ENCODE measurements around the gene EGFLAM. TPM values are rescaled to one million over a fixed set of nuclear protein-coding genes. Genes with fewer than 3 reads are reported as not detected.

The EGFLAM gene
- total and polyA plus RNA-seq, 9 donors: 29.3 to 40.1 (median 36.5) TPM

DNA sequence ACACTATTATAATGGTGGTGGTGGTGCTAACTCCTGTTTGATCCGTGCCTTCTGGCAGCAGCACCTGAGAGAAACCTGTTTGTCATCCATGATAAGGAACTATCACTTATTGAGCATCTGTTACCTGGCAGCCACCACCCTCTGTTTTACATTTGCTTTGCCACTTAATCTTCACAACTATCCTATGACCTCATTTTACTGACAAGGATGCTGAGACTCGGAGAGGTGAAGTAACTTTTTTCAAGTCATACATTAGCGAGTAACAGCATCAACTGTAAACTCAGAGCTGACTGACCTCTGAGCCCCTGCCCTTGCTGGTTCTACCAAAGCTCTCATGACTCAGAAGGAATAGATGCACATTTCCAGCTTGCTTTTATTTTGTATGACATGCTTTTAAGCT lies 81.1 kb downstream of the EGFLAM start:
- WGBS (ENCODE audit: insufficient coverage): no CpG with 5 or more reads among the region's 3 CpGs

DNA sequence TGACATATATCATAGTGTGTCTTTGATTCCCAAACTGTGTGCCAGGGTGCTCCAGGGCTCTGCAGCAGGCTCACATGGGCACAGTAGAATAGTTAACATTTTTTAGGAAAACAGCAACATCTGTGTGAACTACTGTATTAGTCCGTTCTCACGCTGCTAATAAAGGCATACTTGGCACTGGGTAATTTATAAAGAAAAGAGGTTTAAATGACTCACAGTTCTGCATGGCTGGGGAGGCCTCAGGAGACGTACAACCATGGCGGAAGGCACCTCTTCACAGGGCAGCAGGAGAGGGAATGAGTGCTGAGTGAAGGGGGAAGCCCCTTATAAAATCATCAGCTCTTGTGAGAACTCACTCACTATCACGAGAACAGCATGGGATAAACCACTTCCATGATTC lies 82.7 kb downstream of the EGFLAM start:
- Histone ChIP-seq H3K27ac (ENCODE audit: low read length) (no peak overlapping the region), H3K4me3 (ENCODE audit: low read length) (no peak overlapping the region), H3K9me3 (replicated peaks; ENCODE audit: control insufficient read depth, low read depth, low read length) (no peaks in the 10 kb centered on the region), H3K27me3 (ENCODE audit: control insufficient read depth, insufficient read depth, low read length) (no peaks in the 10 kb centered on the region), H3K36me3 (ENCODE audit: control insufficient read depth, insufficient read depth, low read length) (no peaks in the 10 kb centered on the region), H3K4me1 (ENCODE audit: control insufficient read depth, insufficient read depth, low read length) (no peaks in the 10 kb centered on the region)
- no peak for DNase-seq
- WGBS (ENCODE audit: insufficient coverage): 82% methylated on average over 4 of the region's 5 CpGs

More for the DNA sequence above, 81.1 kb downstream of the EGFLAM start:
- no peaks in the 10 kb centered on the region for H3K27me3 ChIP-seq (ENCODE audit: control insufficient read depth, insufficient read depth, low read length)
- no peaks in the 10 kb centered on the region for H3K9me3 ChIP-seq (replicated peaks; ENCODE audit: control insufficient read depth, low read depth, low read length)
- no peak overlapping the region for H3K27ac ChIP-seq (ENCODE audit: low read length)
- no peak overlapping the region for H3K4me3 ChIP-seq (ENCODE audit: low read length)
- DNase-seq: no peak
- H3K36me3 ChIP-seq (ENCODE audit: control insufficient read depth, insufficient read depth, low read length): no peaks in the 10 kb centered on the region
- no peaks in the 10 kb centered on the region for H3K4me1 ChIP-seq (ENCODE audit: control insufficient read depth, insufficient read depth, low read length)

DNA sequence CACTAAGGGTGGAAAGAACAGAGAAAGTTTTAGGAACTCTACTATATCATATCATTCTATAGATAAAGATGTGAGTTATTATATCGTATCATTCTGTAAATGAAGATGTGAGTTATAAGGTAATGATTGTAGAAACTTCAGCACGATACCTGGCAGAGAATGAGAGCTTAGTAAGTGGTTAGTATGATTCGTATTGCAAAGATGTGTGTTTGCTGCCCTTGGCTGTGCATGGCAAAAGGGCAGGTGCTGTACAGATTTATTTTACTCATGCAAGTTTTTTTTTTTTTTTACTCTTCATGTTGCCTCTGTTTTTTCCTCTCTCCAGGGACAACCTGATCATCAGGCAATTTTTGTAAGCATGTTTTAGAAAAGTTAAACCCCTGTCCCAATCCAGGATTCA lies 83.3 kb downstream of the EGFLAM start:
- WGBS (ENCODE audit: insufficient coverage): no CpG with 5 or more reads among the region's 3 CpGs
- Histone ChIP-seq H3K27me3 (ENCODE audit: control insufficient read depth, insufficient read depth, low read length) (no peaks in the 10 kb centered on the region), H3K36me3 (ENCODE audit: control insufficient read depth, insufficient read depth, low read length) (no peaks in the 10 kb centered on the region), H3K4me3 (ENCODE audit: low read length) (no peak overlapping the region), H3K27ac (ENCODE audit: low read length) (no peak overlapping the region), H3K9me3 (replicated peaks; ENCODE audit: control insufficient read depth, low read depth, low read length) (no peaks in the 10 kb centered on the region), H3K4me1 (ENCODE audit: control insufficient read depth, insufficient read depth, low read length) (no peaks in the 10 kb centered on the region)
- no peak for DNase-seq

DNA sequence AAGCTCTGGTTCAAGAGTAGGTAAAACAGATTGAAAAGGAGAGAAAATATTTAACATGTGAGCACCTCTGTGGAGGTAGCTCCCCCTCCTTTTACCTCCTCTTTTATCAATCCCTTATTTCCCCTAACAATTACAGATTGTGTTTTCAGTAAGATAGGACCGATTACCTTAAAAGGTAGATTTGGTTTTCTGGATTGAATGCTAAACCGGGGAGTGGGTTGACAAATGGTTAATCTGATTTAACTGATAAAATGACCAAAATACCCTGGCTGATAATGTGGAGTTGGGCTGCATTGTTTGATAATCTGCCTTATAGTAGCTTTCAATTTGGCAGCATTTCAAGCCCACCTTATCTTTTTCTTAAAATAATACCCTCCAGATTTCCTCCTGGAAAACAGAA lies 83.9 kb downstream of the EGFLAM start:
- Histone ChIP-seq H3K9me3 (replicated peaks; ENCODE audit: control insufficient read depth, low read depth, low read length) (no peaks in the 10 kb centered on the region), H3K36me3 (ENCODE audit: control insufficient read depth, insufficient read depth, low read length) (no peaks in the 10 kb centered on the region), H3K27ac (ENCODE audit: low read length) (no peak overlapping the region), H3K4me1 (ENCODE audit: control insufficient read depth, insufficient read depth, low read length) (no peaks in the 10 kb centered on the region), H3K4me3 (ENCODE audit: low read length) (no peak overlapping the region), H3K27me3 (ENCODE audit: control insufficient read depth, insufficient read depth, low read length) (no peaks in the 10 kb centered on the region)
- DNase-seq: no peak
- WGBS (ENCODE audit: insufficient coverage): no CpG with 5 or more reads among the region's 2 CpGs

DNA sequence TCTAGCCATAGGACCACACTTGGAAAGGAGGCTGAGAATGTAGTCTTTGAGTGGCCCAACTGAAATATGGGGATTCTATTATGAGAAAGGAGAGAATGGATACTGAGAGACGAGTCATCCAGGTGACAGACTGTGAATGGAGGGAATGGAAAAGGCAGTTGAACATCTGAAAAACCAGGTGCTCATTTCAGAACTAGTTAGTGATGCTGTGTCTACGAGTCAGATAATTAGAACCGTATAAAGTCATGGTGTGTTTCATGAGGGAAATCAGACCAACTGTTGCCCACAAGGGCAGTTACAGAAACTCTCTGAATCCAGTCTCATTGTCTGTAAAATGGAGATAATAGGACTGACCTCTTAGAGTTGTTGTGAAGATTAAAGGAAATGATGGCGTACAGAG lies 86.5 kb downstream of the EGFLAM start:
- Histone ChIP-seq H3K27me3 (ENCODE audit: control insufficient read depth, insufficient read depth, low read length) (no peaks in the 10 kb centered on the region), H3K4me1 (ENCODE audit: control insufficient read depth, insufficient read depth, low read length) (no peaks in the 10 kb centered on the region), H3K36me3 (ENCODE audit: control insufficient read depth, insufficient read depth, low read length) (no peaks in the 10 kb centered on the region), H3K4me3 (ENCODE audit: low read length) (no peak overlapping the region), H3K27ac (ENCODE audit: low read length) (no peak overlapping the region), H3K9me3 (replicated peaks; ENCODE audit: control insufficient read depth, low read depth, low read length) (no peaks in the 10 kb centered on the region)
- DNase-seq: no peak
- 80% methylated on average over 3 of the region's 4 CpGs for WGBS (ENCODE audit: insufficient coverage)

DNA sequence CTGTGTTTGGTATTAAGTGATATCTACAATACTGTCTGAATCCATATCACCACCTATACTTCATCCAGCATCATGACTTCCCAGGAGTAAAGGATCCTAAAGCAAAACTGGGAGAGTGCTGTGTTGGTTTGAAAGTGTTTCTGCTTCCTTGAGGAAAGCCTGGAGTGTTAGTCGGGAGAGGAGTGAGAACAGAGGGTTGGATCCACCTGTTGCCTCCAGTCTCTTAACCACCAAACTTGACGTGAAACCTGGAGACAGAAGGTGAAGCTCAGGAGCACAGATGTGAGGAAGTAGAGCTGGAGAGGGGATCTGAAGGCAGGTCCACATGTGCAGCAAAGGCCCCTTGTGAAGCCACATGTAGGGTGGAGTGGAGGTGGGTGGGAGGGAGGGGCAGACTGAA lies 88.2 kb downstream of the EGFLAM start:
- no peaks in the 10 kb centered on the region for H3K4me1 ChIP-seq (ENCODE audit: control insufficient read depth, insufficient read depth, low read length)
- no peak for DNase-seq
- H3K27me3 ChIP-seq (ENCODE audit: control insufficient read depth, insufficient read depth, low read length): no peaks in the 10 kb centered on the region
- no peaks in the 10 kb centered on the region for H3K36me3 ChIP-seq (ENCODE audit: control insufficient read depth, insufficient read depth, low read length)
- H3K9me3 ChIP-seq (replicated peaks; ENCODE audit: control insufficient read depth, low read depth, low read length): no peaks in the 10 kb centered on the region
- 72% methylated on average over 2 of the region's 2 CpGs for WGBS (ENCODE audit: insufficient coverage)
- no peak overlapping the region for H3K4me3 ChIP-seq (ENCODE audit: low read length)
- no peak overlapping the region for H3K27ac ChIP-seq (ENCODE audit: low read length)

DNA sequence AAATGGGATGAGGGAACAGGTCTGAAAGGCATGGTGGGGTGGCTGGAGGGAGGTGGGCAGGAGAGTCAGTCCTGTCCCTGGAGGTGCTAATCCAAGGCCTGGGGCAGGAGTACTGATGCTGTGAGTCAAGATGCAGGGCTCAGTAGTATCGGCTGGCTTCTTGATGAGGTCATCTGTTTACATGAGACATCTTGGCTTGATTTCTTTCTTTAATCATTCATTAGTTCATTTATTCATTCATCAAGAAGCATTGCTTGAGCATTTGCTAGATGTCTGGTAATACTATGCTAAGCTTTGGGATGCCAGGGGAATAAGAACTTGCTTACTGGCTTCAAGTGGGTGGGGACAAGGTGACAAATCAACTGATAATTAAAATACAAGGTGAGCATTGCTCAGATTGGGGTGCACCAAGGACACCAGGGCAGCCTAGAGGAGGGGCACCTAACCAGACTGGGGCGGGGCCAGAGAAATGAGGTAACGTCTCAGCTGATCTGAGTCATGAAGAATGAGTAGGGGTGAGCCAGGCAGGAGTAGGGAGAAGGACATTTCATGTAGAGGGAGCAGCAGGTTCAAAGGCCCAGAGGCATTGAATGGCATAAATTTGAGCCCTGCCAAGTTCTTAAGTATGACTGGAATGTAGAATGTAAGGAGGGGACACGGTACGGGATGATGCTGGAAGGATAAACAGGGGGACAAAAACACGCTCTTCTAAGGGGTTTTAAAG lies 88.8 kb downstream of the EGFLAM start:
- H3K4me3 ChIP-seq (ENCODE audit: low read length): no peak overlapping the region
- no peak for DNase-seq
- no peaks in the 10 kb centered on the region for H3K4me1 ChIP-seq (ENCODE audit: control insufficient read depth, insufficient read depth, low read length)
- no peaks in the 10 kb centered on the region for H3K9me3 ChIP-seq (replicated peaks; ENCODE audit: control insufficient read depth, low read depth, low read length)
- H3K27me3 ChIP-seq (ENCODE audit: control insufficient read depth, insufficient read depth, low read length): no peaks in the 10 kb centered on the region
- WGBS (ENCODE audit: insufficient coverage): 86% methylated on average over 5 of the region's 6 CpGs
- no peak overlapping the region for H3K27ac ChIP-seq (ENCODE audit: low read length)
- H3K36me3 ChIP-seq (ENCODE audit: control insufficient read depth, insufficient read depth, low read length): no peaks in the 10 kb centered on the region

DNA sequence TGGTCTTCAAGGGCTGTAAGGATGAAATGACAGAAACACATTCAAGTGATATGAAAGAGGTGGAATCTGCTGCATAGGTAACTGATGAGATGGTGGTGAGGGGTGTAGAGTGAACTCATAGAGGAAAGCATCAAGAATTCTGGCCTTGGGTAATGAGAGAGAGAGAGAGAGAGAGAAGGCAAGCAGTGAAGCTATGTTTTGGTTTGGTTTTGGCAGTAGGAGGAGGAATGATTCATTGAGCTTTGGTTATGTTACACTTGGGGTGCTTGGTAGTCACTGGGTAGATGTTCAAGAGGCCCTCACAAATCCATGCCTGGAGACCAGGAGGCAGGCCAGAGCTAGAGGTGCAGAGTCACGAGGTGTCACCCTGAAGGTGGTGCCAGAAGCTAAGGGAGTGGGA lies 89.5 kb downstream of the EGFLAM start:
- Histone ChIP-seq H3K27me3 (ENCODE audit: control insufficient read depth, insufficient read depth, low read length) (no peaks in the 10 kb centered on the region), H3K27ac (ENCODE audit: low read length) (no peak overlapping the region), H3K9me3 (replicated peaks; ENCODE audit: control insufficient read depth, low read depth, low read length) (no peaks in the 10 kb centered on the region), H3K36me3 (ENCODE audit: control insufficient read depth, insufficient read depth, low read length) (no peaks in the 10 kb centered on the region), H3K4me3 (ENCODE audit: low read length) (no peak overlapping the region), H3K4me1 (ENCODE audit: control insufficient read depth, insufficient read depth, low read length) (no peaks in the 10 kb centered on the region)
- 94% methylated on average over 1 of the region's 1 CpG for WGBS (ENCODE audit: insufficient coverage)
- no peak for DNase-seq

DNA sequence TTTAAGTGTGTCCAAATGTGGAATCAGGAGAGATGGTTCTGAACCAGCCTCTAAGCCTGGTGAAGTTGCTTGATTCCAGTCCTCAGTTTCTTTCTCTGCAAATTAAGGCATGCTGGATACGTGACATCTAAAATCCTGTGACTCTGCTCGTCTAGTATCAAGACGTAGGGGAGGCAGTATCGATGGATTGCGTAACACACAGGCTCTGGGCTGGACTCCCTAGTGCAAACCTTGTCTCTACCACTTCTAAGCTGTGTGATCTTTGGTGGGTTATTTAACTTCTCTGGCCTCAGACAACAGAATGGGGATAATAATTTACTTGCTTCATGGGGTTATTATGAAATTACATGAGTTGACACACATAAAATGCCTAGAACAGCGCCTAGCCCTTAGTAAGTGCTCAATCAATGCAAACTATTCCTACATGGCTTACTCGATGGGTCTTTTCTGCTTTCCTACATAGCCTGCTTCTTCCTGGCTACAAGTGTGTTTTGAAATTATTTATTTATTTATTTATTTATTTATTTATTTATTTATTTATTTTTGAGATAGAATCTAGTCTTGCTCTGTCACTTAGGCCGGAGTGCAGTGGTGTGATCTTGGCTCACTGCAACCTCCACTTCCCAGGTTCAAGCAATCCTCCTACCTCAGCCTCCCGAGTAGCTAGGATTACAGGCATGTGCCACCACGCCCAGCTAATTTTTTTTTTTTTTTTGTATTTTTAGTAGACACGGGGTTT lies 102.1 kb downstream of the EGFLAM start:
- Histone ChIP-seq H3K27me3 (ENCODE audit: control insufficient read depth, insufficient read depth, low read length) (no peaks in the 10 kb centered on the region), H3K27ac (ENCODE audit: low read length) (no peak overlapping the region), H3K9me3 (replicated peaks; ENCODE audit: control insufficient read depth, low read depth, low read length) (no peaks in the 10 kb centered on the region), H3K4me3 (ENCODE audit: low read length) (no peak overlapping the region), H3K4me1 (ENCODE audit: control insufficient read depth, insufficient read depth, low read length) (no peaks in the 10 kb centered on the region), H3K36me3 (ENCODE audit: control insufficient read depth, insufficient read depth, low read length) (no peaks in the 10 kb centered on the region)
- no peak for DNase-seq
- WGBS (ENCODE audit: insufficient coverage): no CpG with 5 or more reads among the region's 11 CpGs

DNA sequence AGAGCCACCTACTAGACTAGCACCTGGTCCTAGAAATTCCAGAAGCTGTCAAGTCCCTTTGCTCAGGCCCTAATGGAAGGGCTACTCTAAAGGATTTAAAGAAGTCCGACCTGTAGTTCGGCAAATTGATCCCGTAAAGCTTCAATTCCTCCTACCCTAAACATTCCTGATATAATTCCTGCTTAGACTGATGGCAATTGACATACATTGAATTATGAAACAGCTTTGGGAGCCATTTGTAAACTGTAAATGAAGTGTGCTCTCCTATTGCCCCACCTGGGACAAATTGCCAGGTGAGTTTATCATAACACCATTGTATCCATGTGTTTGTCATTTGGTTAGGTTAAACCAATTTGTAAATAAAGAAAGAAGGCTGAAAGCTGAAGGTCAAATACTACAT lies 104.4 kb downstream of the EGFLAM start:
- Histone ChIP-seq H3K4me1 (ENCODE audit: control insufficient read depth, insufficient read depth, low read length) (no peaks in the 10 kb centered on the region), H3K9me3 (replicated peaks; ENCODE audit: control insufficient read depth, low read depth, low read length) (no peaks in the 10 kb centered on the region), H3K27me3 (ENCODE audit: control insufficient read depth, insufficient read depth, low read length) (no peaks in the 10 kb centered on the region), H3K36me3 (ENCODE audit: control insufficient read depth, insufficient read depth, low read length) (no peaks in the 10 kb centered on the region), H3K27ac (ENCODE audit: low read length) (no peak overlapping the region), H3K4me3 (ENCODE audit: low read length) (no peak overlapping the region)
- no CpG with 5 or more reads among the region's 3 CpGs for WGBS (ENCODE audit: insufficient coverage)
- DNase-seq: no peak
